Measurements from ENCODE around the gene TMEM42.

- TF ChIP-seq POLR2A (IDR thresholded peaks at IDR 0.05; ENCODE audit: low read depth, low read length) (no peak), POU2F2 (IDR thresholded peaks at IDR 0.05; ENCODE audit: low read depth, low read length) (no peak), PAX5 (IDR thresholded peaks at IDR 0.05; ENCODE audit: insufficient read depth, low read length, severe bottlenecking) (no peak), POLR2AphosphoS5 (IDR thresholded peaks at IDR 0.05; ENCODE audit: low read depth, low read length) (no peak), TAF1 (IDR thresholded peaks at IDR 0.05; ENCODE audit: low read depth, low read length) (no peak)
Observed at GRCh38 chr3:44848634-44849033, 13.1 kb upstream of the TMEM42 start.
